Neural progenitor cell (in vitro differentiated cells): ENCODE measurements around the gene PDE6A.

ENCODE experiments used
- CTCF ChIP-seq: fragments of 200-600 bp; sonication (generic); IDR thresholded peaks from 2 replicates; pipeline ENCODE4 v1.5.1; 2017; ENCODE audit warnings: antibody characterized with exemption, mild to moderate bottlenecking
- EZH2 ChIP-seq: fragments of 200-600 bp; sonication (generic); IDR thresholded peaks from 2 replicates; pipeline ENCODE4 v1.6.1; 2017; ENCODE audit warnings: antibody characterized with exemption, mild to moderate bottlenecking, moderate library complexity
- EZH2phosphoT487 ChIP-seq: fragments of 200-600 bp; sonication (generic); IDR thresholded peaks from 2 replicates; pipeline ENCODE4 v1.6.1; 2017; ENCODE audit warnings: antibody characterized with exemption

- no peak for TF ChIP-seq EZH2phosphoT487
- no peak for TF ChIP-seq CTCF
- no peak for TF ChIP-seq EZH2
These were observed 112.0 kb downstream of the PDE6A start for GRCh38 chr5:149832636-149833035.
